Nephron progenitor cell (in vitro differentiated cells): ENCODE measurements around the gene ARHGAP21.

Experiments used
- DNase-seq: peaks from one replicate; pipeline ENCODE4 v3.0.0; 2021
- H3K27ac Mint-ChIP-seq: 2 replicates; pipeline ENCODE4 v1.8.0; 2021; ENCODE audit warnings: mild to moderate bottlenecking, moderate library complexity, mixed read lengths
- H3K27me3 Mint-ChIP-seq: 2 replicates; pipeline ENCODE4 v1.8.0; 2021; ENCODE audit warnings: mild to moderate bottlenecking, low read depth, mixed read lengths; ENCODE audit not compliant: poor library complexity
- H3K36me3 Mint-ChIP-seq: 2 replicates; pipeline ENCODE4 v1.8.0; 2021; ENCODE audit warnings: low read depth, mixed read lengths
- H3K4me1 Mint-ChIP-seq: 2 replicates; pipeline ENCODE4 v1.8.0; 2021; ENCODE audit warnings: mixed read lengths
- H3K4me3 Mint-ChIP-seq: 2 replicates; pipeline ENCODE4 v1.8.0; 2021; ENCODE audit warnings: mild to moderate bottlenecking, moderate library complexity, mixed read lengths
- H3K9me3 Mint-ChIP-seq: 2 replicates; pipeline ENCODE4 v1.8.0; 2021; ENCODE audit warnings: mild to moderate bottlenecking, moderate library complexity, mixed read lengths
- TF ChIP-seq, protein P1 (sequence below): fragments of 200-600 bp; sonication (generic); IDR thresholded peaks from 2 replicates; pipeline ENCODE4 v1.5.0; 2021; ENCODE audit warnings: antibody characterized with exemption

The ARHGAP21 gene

DNA sequence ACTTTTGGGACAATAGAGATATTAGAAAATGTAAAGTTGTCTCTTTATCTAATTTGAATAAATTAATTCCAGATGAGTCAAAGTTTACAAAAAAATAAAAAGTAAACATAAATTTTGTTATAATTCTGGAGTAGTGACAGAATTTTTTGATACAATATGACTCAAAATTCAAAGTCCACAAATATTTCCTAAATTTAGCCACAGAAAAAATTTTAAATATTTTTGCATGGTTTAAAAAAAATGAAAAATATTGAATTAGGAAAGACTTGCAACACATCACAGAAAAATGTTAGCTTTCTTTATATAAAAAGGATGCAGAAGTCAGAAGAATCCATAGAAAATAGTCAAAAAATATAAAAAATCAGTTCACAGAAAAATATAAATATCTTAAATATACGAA is 117.7 kb downstream of the ARHGAP21 start:
- H3K27me3 Mint-ChIP-seq: no peaks in the 10 kb centered on the region
- H3K4me3 Mint-ChIP-seq: no peak overlapping the region
- H3K27ac Mint-ChIP-seq: no peak overlapping the region
- no peaks in the 10 kb centered on the region for H3K9me3 Mint-ChIP-seq
- peaks cover 47% of the 10 kb centered on the region for H3K36me3 Mint-ChIP-seq
- no peak for DNase-seq
- H3K4me1 Mint-ChIP-seq: no peaks in the 10 kb centered on the region
- TF ChIP-seq, protein P1, sequence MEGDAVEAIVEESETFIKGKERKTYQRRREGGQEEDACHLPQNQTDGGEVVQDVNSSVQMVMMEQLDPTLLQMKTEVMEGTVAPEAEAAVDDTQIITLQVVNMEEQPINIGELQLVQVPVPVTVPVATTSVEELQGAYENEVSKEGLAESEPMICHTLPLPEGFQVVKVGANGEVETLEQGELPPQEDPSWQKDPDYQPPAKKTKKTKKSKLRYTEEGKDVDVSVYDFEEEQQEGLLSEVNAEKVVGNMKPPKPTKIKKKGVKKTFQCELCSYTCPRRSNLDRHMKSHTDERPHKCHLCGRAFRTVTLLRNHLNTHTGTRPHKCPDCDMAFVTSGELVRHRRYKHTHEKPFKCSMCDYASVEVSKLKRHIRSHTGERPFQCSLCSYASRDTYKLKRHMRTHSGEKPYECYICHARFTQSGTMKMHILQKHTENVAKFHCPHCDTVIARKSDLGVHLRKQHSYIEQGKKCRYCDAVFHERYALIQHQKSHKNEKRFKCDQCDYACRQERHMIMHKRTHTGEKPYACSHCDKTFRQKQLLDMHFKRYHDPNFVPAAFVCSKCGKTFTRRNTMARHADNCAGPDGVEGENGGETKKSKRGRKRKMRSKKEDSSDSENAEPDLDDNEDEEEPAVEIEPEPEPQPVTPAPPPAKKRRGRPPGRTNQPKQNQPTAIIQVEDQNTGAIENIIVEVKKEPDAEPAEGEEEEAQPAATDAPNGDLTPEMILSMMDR: no peak

DNA sequence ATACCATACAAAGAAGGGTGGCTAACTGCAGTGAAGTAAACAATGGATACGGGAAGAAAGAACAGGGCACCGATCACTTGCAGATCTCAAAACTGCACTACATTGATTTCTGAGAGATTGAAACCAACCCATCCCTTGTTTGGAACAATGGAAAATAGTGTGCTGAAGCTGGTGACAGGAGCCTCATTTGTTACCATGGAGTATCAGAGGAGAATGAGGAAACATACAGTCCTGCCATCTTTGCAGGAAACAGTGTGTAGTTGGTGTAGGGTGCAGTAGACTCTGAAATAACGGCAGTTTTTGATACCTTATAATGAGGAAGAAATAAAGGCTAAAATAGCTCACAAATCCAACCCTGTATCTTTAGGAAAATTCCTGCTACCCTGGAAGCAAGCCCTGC is 118.5 kb downstream of the ARHGAP21 start:
- Mint-ChIP-seq H3K27me3 (no peaks in the 10 kb centered on the region), H3K9me3 (no peaks in the 10 kb centered on the region), H3K27ac (no peak overlapping the region), H3K4me1 (no peaks in the 10 kb centered on the region), H3K4me3 (no peak overlapping the region), H3K36me3 (peaks cover 47% of the 10 kb centered on the region)
- TF ChIP-seq, protein P1: no peak
- no peak for DNase-seq

DNA sequence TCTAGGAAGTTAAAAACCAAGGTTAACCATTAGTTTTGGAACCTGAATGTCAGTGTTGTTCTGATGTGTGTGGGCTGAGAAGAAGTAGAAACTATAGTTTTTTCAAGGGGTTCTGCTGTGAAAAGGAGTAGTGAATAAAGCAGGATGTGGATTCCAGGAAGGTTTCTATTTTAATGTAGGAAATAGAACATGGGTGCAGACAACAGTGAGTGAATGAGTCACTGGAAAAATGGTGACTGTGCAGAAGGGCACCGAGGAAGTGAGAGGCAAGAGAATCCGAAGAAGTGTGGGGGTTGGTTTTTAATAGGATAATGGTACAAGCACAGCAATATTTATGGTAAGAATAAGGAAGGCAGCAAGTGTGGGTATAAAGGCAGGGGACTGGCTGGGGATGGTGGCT is 120.4 kb downstream of the ARHGAP21 start:
- H3K36me3 Mint-ChIP-seq: peaks cover 56% of the 10 kb centered on the region
- TF ChIP-seq, protein P1: no peak
- no peaks in the 10 kb centered on the region for H3K9me3 Mint-ChIP-seq
- no peaks in the 10 kb centered on the region for H3K4me1 Mint-ChIP-seq
- H3K27me3 Mint-ChIP-seq: no peaks in the 10 kb centered on the region
- peak overlapping the region; percentile 21 for H3K27ac Mint-ChIP-seq
- no peak for DNase-seq
- H3K4me3 Mint-ChIP-seq: no peak overlapping the region

DNA sequence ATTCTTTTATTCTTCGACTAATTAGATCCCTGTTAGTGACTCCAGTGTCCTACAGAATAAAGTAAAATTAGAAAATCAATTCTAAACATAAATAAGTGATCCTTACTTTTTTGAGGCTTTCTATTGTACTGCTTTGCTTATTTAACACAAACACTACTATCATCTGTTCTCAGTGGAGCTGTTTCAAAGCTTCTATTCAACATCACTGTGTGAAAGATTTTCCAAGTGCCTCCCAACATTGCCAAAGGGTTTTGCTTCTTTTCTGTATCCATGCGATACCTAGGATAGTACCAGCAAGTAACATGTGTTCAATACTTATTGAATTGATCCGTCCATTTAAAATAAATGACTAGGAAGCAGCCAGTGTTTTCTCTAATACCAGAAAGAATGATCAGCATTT is 125.7 kb downstream of the ARHGAP21 start:
- no peak for DNase-seq
- Mint-ChIP-seq H3K4me1 (no peaks in the 10 kb centered on the region), H3K36me3 (peaks cover 73% of the 10 kb centered on the region), H3K27me3 (no peaks in the 10 kb centered on the region), H3K9me3 (no peaks in the 10 kb centered on the region), H3K4me3 (no peak overlapping the region), H3K27ac (no peak overlapping the region)
- TF ChIP-seq, protein P1: no peak

DNA sequence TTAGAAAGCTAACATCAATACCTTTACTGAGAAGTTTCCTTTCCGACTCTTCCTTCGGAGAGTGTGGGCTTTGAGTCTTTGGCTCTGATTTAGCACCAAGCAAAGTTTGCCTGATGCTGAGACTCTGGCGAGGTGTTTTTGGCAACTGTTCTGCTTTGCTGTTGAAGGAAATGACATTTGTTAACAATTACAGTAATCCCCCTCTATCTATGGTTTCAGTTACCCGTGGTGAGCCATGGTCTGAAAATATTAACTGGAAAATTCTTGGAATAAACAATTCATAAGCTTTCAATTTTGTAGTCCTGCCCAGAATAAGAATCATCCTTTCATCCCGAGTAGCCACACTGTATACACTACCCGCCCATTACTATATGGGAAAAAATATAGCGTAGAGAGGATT is 126.3 kb downstream of the ARHGAP21 start:
- no peaks in the 10 kb centered on the region for H3K27me3 Mint-ChIP-seq
- H3K4me1 Mint-ChIP-seq: no peaks in the 10 kb centered on the region
- peaks cover 73% of the 10 kb centered on the region for H3K36me3 Mint-ChIP-seq
- TF ChIP-seq, protein P1: no peak
- H3K27ac Mint-ChIP-seq: no peak overlapping the region
- H3K9me3 Mint-ChIP-seq: no peaks in the 10 kb centered on the region
- DNase-seq: no peak
- no peak overlapping the region for H3K4me3 Mint-ChIP-seq

DNA sequence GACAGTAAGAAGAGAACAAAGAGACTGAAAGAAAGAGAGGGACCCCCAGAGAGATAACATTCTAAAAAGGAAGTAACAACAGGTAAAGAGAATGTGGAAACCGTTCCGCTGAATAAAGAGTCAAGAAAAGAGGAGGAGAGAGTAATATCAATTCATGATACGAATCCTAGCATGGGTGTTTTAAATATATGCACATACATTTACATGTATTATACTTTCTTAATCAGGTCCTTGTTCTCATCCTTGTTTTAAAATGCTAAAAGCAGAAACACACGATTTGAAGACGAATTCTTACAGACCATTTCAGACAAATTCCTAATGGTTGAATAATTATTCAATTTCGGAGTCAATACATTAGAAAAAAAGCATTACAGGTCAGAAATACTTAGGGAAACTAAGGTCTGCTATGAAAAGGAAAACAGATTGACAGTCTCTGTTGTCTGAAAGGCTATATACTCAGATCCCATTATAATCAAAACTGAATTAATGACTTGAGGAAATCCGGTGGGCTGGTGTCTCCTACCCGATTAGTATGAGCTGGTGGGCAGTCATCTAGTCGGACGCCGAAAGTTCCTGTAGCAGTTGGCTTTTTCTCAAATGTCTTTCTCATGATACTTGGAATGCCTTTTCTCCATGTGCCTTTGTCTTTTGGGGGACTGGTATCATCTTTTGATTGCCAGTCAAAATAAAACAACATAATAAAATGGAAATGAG is 127.3 kb downstream of the ARHGAP21 start:
- no peak for DNase-seq
- peaks cover 79% of the 10 kb centered on the region for H3K36me3 Mint-ChIP-seq
- H3K27ac Mint-ChIP-seq: no peak overlapping the region
- TF ChIP-seq, protein P1: no peak
- no peaks in the 10 kb centered on the region for H3K4me1 Mint-ChIP-seq
- no peak overlapping the region for H3K4me3 Mint-ChIP-seq
- no peaks in the 10 kb centered on the region for H3K9me3 Mint-ChIP-seq
- no peaks in the 10 kb centered on the region for H3K27me3 Mint-ChIP-seq
